Panc1 (cell line): ENCODE results near the gene SV2C.

Source experiments
- POLR2AphosphoS5 ChIP-seq: IDR thresholded peaks from 2 replicates; pipeline ENCODE4 v1.6.1; 2012; ENCODE audit warnings: mild to moderate bottlenecking, low read depth, low read length, moderate library complexity
- SIN3A ChIP-seq: IDR thresholded peaks from 2 replicates; pipeline ENCODE4 v1.6.1; 2012; ENCODE audit warnings: low read depth, mild to moderate bottlenecking, low read length, moderate library complexity, borderline replicate concordance; ENCODE audit not compliant: insufficient read depth
- TCF7L2 ChIP-seq: IDR thresholded peaks from 2 replicates; pipeline ENCODE4 v1.6.1; 2011; ENCODE audit warnings: mild to moderate bottlenecking, low read depth, low read length, inconsistent platforms
- TF ChIP-seq, protein P1 (sequence below): fragments of 450-650 bp; IDR thresholded peaks from 2 replicates; pipeline ENCODE4 v1.5.1; 2017; ENCODE audit warnings: mild to moderate bottlenecking
- TF ChIP-seq, protein P2 (sequence below), 2 experiments: IDR thresholded peaks; 2 replicates each; pipeline ENCODE4 v1.6.1; 2011 to 2012; ENCODE audit warnings: low read depth in 2 of 2, control low read depth in 1 of 2, low read length in 1 of 2, mild to moderate bottlenecking in 1 of 2, moderate library complexity in 1 of 2; ENCODE audit not compliant: insufficient read depth in 1 of 2

- TF ChIP-seq, protein P1, sequence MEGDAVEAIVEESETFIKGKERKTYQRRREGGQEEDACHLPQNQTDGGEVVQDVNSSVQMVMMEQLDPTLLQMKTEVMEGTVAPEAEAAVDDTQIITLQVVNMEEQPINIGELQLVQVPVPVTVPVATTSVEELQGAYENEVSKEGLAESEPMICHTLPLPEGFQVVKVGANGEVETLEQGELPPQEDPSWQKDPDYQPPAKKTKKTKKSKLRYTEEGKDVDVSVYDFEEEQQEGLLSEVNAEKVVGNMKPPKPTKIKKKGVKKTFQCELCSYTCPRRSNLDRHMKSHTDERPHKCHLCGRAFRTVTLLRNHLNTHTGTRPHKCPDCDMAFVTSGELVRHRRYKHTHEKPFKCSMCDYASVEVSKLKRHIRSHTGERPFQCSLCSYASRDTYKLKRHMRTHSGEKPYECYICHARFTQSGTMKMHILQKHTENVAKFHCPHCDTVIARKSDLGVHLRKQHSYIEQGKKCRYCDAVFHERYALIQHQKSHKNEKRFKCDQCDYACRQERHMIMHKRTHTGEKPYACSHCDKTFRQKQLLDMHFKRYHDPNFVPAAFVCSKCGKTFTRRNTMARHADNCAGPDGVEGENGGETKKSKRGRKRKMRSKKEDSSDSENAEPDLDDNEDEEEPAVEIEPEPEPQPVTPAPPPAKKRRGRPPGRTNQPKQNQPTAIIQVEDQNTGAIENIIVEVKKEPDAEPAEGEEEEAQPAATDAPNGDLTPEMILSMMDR = no peak
- TF ChIP-seq, protein P2, sequence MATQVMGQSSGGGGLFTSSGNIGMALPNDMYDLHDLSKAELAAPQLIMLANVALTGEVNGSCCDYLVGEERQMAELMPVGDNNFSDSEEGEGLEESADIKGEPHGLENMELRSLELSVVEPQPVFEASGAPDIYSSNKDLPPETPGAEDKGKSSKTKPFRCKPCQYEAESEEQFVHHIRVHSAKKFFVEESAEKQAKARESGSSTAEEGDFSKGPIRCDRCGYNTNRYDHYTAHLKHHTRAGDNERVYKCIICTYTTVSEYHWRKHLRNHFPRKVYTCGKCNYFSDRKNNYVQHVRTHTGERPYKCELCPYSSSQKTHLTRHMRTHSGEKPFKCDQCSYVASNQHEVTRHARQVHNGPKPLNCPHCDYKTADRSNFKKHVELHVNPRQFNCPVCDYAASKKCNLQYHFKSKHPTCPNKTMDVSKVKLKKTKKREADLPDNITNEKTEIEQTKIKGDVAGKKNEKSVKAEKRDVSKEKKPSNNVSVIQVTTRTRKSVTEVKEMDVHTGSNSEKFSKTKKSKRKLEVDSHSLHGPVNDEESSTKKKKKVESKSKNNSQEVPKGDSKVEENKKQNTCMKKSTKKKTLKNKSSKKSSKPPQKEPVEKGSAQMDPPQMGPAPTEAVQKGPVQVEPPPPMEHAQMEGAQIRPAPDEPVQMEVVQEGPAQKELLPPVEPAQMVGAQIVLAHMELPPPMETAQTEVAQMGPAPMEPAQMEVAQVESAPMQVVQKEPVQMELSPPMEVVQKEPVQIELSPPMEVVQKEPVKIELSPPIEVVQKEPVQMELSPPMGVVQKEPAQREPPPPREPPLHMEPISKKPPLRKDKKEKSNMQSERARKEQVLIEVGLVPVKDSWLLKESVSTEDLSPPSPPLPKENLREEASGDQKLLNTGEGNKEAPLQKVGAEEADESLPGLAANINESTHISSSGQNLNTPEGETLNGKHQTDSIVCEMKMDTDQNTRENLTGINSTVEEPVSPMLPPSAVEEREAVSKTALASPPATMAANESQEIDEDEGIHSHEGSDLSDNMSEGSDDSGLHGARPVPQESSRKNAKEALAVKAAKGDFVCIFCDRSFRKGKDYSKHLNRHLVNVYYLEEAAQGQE (IDR thresholded peaks at IDR 0.05; ENCODE audit: insufficient read depth in 1 of 2, low read depth in 2 of 2, low read length in 1 of 2) = no peak
- TF ChIP-seq POLR2AphosphoS5 (no peak), TCF7L2 (no peak), SIN3A (no peak)
Observed at GRCh38 chr5:76125346-76125745, 42.2 kb downstream of the SV2C start.
